H1 (cell line): Measurements from ENCODE around the gene SH3YL1. TPM values are rescaled to one million over a fixed set of nuclear protein-coding genes. Genes with fewer than 3 reads are reported as not detected.
A peak's percentile ranks its signal among the peaks of the same experiment; 100 is the strongest.

Experiments used
- CTCF ChIA-PET: fragments of 300-600 bp; sonication (Branson Sonifier 250); formaldehyde crosslinking; loops from one replicate; lab custom pipeline; 2021; ENCODE audit not compliant: partially characterized antibody; lab: Charles Lee
- POLR2A ChIA-PET: fragments of 300-600 bp; sonication (Branson Sonifier 250); formaldehyde crosslinking; loops from one replicate; lab custom pipeline; 2021; ENCODE audit warnings: inconsistent platforms; ENCODE audit not compliant: partially characterized antibody; lab: Charles Lee
- DNase-seq, 2 experiments: peaks; one replicate each; pipeline versions ENCODE4 v3.0.0 to v3.0.0-alpha.2; 2010 to 2022; ENCODE audit warnings: low spot score in 2 of 2, low read depth in 1 of 2, mixed read lengths in 1 of 2
- FAIRE-seq: peaks from 2 replicates; lab custom pipeline; 2011; peaks lifted over from hg19 to GRCh38; lab: Jason Lieb, UNC
- H2AFZ ChIP-seq: 2 replicates; pipeline ENCODE4 v1.8.1; 2012; ENCODE audit warnings: low read length, inconsistent platforms
- H2AK5ac ChIP-seq: 2 replicates; pipeline ENCODE4 v1.6.1; 2013; ENCODE audit warnings: low read depth, low read length
- H2BK120ac ChIP-seq: replicated peaks from 2 replicates; pipeline ENCODE3; 2013; ENCODE audit warnings: low read depth, low read length, inconsistent platforms
- H2BK12ac ChIP-seq: 2 replicates; pipeline ENCODE4 v1.6.1; 2013; ENCODE audit warnings: low read depth, low read length
- H2BK15ac ChIP-seq: 2 replicates; pipeline ENCODE4 v1.6.1; 2013; ENCODE audit warnings: low read length
- H2BK20ac ChIP-seq: 2 replicates; pipeline ENCODE4 v1.6.1; 2013; ENCODE audit warnings: low read length
- H2BK5ac ChIP-seq: 2 replicates; pipeline ENCODE4 v1.6.1; 2013; ENCODE audit warnings: low read depth, low read length
- H3K14ac ChIP-seq: 2 replicates; pipeline ENCODE4 v1.6.1; 2013; ENCODE audit warnings: inconsistent platforms; ENCODE audit not compliant: insufficient read length
- H3K18ac ChIP-seq: 2 replicates; pipeline ENCODE4 v1.6.1; 2013; ENCODE audit warnings: low read length; ENCODE audit errors: extremely low read depth
- H3K23ac ChIP-seq: 2 replicates; pipeline ENCODE4 v1.6.1; 2013; ENCODE audit warnings: inconsistent platforms; ENCODE audit not compliant: insufficient read length
- H3K23me2 ChIP-seq: 2 replicates; pipeline ENCODE4 v1.6.1; 2013; ENCODE audit warnings: low read depth, low read length
- H3K27ac ChIP-seq: 2 replicates; pipeline ENCODE4 v1.6.1; 2011; ENCODE audit warnings: low read depth, low read length, inconsistent platforms
- H3K27me3 ChIP-seq, 4 experiments: replicated peaks in 1 of 4; 1 replicate in 1 of 4; 2 replicates in 3 of 4; pipeline versions ENCODE4 v1.6.1 to v1.8.1; 2011 to 2013; ENCODE audit warnings: low read length in 3 of 4, mild to moderate bottlenecking in 3 of 4, inconsistent platforms in 2 of 4, mixed read lengths in 2 of 4, moderate library complexity in 1 of 4; ENCODE audit not compliant: control insufficient read depth in 3 of 4, insufficient read depth in 3 of 4; ENCODE audit errors: extremely low read depth in 1 of 4
- H3K36me3 ChIP-seq, 4 experiments: 2 replicates each; pipeline versions ENCODE4 v1.6.1 to v1.8.1; 2011 to 2013; ENCODE audit warnings: mild to moderate bottlenecking in 4 of 4, low read length in 3 of 4, moderate library complexity in 2 of 4, control low read depth in 1 of 4, inconsistent platforms in 1 of 4; ENCODE audit not compliant: insufficient read depth in 4 of 4, control insufficient read depth in 2 of 4
- H3K4ac ChIP-seq: replicated peaks from 2 replicates; pipeline ENCODE3; 2013; ENCODE audit warnings: low read length, low read depth, mixed read lengths, inconsistent platforms; ENCODE audit not compliant: insufficient read length
- H3K4me1 ChIP-seq, 4 experiments: replicated peaks in 1 of 4; 1 replicate in 1 of 4; 2 replicates in 3 of 4; pipeline versions ENCODE4 v1.6.1 to v1.8.1; 2011 to 2013; ENCODE audit warnings: low read length in 3 of 4, inconsistent platforms in 2 of 4, mixed read lengths in 1 of 4; ENCODE audit not compliant: insufficient read depth in 4 of 4, control insufficient read depth in 3 of 4
- H3K4me2 ChIP-seq, 2 experiments: 2 replicates each; pipeline versions ENCODE4 v1.6.1 to v1.8.1; 2011 to 2013; ENCODE audit warnings: low read depth in 2 of 2, low read length in 2 of 2, control low read depth in 1 of 2, inconsistent platforms in 1 of 2, mild to moderate bottlenecking in 1 of 2; ENCODE audit not compliant: insufficient read depth in 1 of 2
- H3K4me3 ChIP-seq, 4 experiments: fragments of 200-600, 300-600 bp in 1 of 4; sonication (generic), shearing (Covaris generic), sonication (Bioruptor Twin) in 1 of 4; 2 replicates each; pipeline versions ENCODE4 v1.5.1 to v1.8.1; 2011 to 2016; ENCODE audit warnings: low read length in 4 of 4, low read depth in 3 of 4, control low read depth in 2 of 4, inconsistent platforms in 2 of 4, mild to moderate bottlenecking in 2 of 4, mixed read lengths in 1 of 4, moderate library complexity in 1 of 4; ENCODE audit not compliant: insufficient read depth in 2 of 4; ENCODE audit errors: extremely low read depth in 1 of 4
- H3K56ac ChIP-seq: replicated peaks from 2 replicates; pipeline ENCODE3; 2013; ENCODE audit warnings: low read depth, mild to moderate bottlenecking, mixed read lengths, low read length, inconsistent platforms; ENCODE audit not compliant: insufficient read length
- H3K79me1 ChIP-seq: 2 replicates; pipeline ENCODE4 v1.6.1; 2013; ENCODE audit warnings: low read depth, low read length, control low read depth
- H3K79me2 ChIP-seq, 2 experiments: 2 replicates each; pipeline versions ENCODE4 v1.6.1 to v1.8.1; 2012 to 2013; ENCODE audit warnings: low read length in 2 of 2, mild to moderate bottlenecking in 2 of 2, inconsistent platforms in 1 of 2; ENCODE audit not compliant: insufficient read depth in 2 of 2, control insufficient read depth in 1 of 2
- H3K9ac ChIP-seq, 4 experiments: replicated peaks in 1 of 4; 1 replicate in 1 of 4; 2 replicates in 3 of 4; pipeline versions ENCODE4 v1.6.1 to v1.8.1; 2011 to 2013; ENCODE audit warnings: low read depth in 3 of 4, low read length in 3 of 4, control low read depth in 2 of 4, mild to moderate bottlenecking in 2 of 4, moderate library complexity in 2 of 4, inconsistent platforms in 1 of 4; ENCODE audit errors: extremely low read depth in 1 of 4
- H3K9me3 ChIP-seq, 2 experiments: 2 replicates each; pipeline versions ENCODE4 v1.6.1 to v1.8.1; 2012 to 2013; ENCODE audit warnings: mild to moderate bottlenecking in 2 of 2, moderate library complexity in 2 of 2, control low read depth in 1 of 2, inconsistent platforms in 1 of 2, low read depth in 1 of 2, low read length in 1 of 2, mixed read lengths in 1 of 2; ENCODE audit not compliant: insufficient read depth in 2 of 2
- H4K20me1 ChIP-seq, 2 experiments: replicated peaks in 1 of 2; 2 replicates each; pipeline versions ENCODE3 to v1.8.1; 2011 to 2013; ENCODE audit warnings: inconsistent platforms in 2 of 2, low read length in 2 of 2, mild to moderate bottlenecking in 1 of 2; ENCODE audit not compliant: insufficient read depth in 2 of 2, control insufficient read depth in 1 of 2
- H4K5ac ChIP-seq: 2 replicates; pipeline ENCODE4 v1.6.1; 2013; ENCODE audit warnings: low read length, low read depth, mixed read lengths, inconsistent platforms; ENCODE audit not compliant: insufficient read length
- H4K8ac ChIP-seq: 2 replicates; pipeline ENCODE4 v1.8.0; 2013; ENCODE audit warnings: mild to moderate bottlenecking, moderate library complexity, low read length, inconsistent platforms; ENCODE audit not compliant: insufficient read depth; ENCODE audit errors: extremely low read depth
- H4K91ac ChIP-seq: replicated peaks from 2 replicates; pipeline ENCODE3; 2013; ENCODE audit warnings: low read length, mixed read lengths, inconsistent platforms; ENCODE audit not compliant: insufficient read length
- CBX5 ChIP-seq: fragments of 300-800, 300-1000 bp; sonication (generic); IDR thresholded peaks from 2 replicates; pipeline ENCODE4 v1.7.1; 2016; ENCODE audit warnings: antibody characterized with exemption, low read length, low read depth
- CHD1 ChIP-seq: IDR thresholded peaks from 2 replicates; pipeline ENCODE4 v1.6.1; 2012; ENCODE audit warnings: low read depth, low read length, improper control_type of control experiment
- CHD2 ChIP-seq: IDR thresholded peaks from 2 replicates; pipeline ENCODE4 v1.6.1; 2012; ENCODE audit warnings: low read length, improper control_type of control experiment
- CTCF ChIP-seq, 3 experiments: IDR thresholded peaks; 1 replicate in 2 of 3; 2 replicates in 1 of 3; pipeline versions ENCODE4 v1.5.1 to v1.6.1; 2011; ENCODE audit warnings: low read length in 3 of 3, mild to moderate bottlenecking in 3 of 3, inconsistent platforms in 2 of 3, low read depth in 1 of 3, moderate library complexity in 1 of 3; ENCODE audit not compliant: insufficient read depth in 1 of 3; ENCODE audit errors: control extremely low read depth in 1 of 3
- KDM5A ChIP-seq: fragments of 200-600 bp; IDR thresholded peaks from 2 replicates; pipeline ENCODE4 v1.7.1; 2012; ENCODE audit warnings: mild to moderate bottlenecking, low read length, inconsistent platforms, mixed read lengths
- POLR2A ChIP-seq, 2 experiments: IDR thresholded peaks; 1 replicate in 1 of 2; 2 replicates in 1 of 2; pipeline ENCODE4 v1.6.1; 2011; ENCODE audit warnings: low read depth in 2 of 2, low read length in 2 of 2, mild to moderate bottlenecking in 2 of 2; ENCODE audit errors: control extremely low read depth in 1 of 2
- RAD21 ChIP-seq, 2 experiments: IDR thresholded peaks in 1 of 2; conservative IDR thresholded peaks in 1 of 2; 2 replicates each; pipeline ENCODE4 v1.6.1; 2011; ENCODE audit warnings: low read depth in 2 of 2, low read length in 2 of 2, improper control_type of control experiment in 1 of 2, inconsistent platforms in 1 of 2, mild to moderate bottlenecking in 1 of 2, moderate library complexity in 1 of 2
- SRF ChIP-seq: IDR thresholded peaks from 2 replicates; pipeline ENCODE4 v1.6.1; 2011; ENCODE audit warnings: mild to moderate bottlenecking, low read depth, low read length, moderate library complexity
- WGBS, 2 experiments: shearing (Covaris generic) in 1 of 2; methylation state at CpG; one replicate each; pipeline versions ENCODE4 v1.1.6 to v1.1.7; 2013 to 2015; ENCODE audit warnings: low lambda C conversion rate in 2 of 2, mixed read lengths in 2 of 2, inconsistent platforms in 1 of 2, low coverage in 1 of 2, missing lambda C conversion rate in 1 of 2; ENCODE audit not compliant: insufficient replicate concordance in 2 of 2, insufficient coverage in 1 of 2, insufficient read length in 1 of 2; ENCODE audit errors: extremely low coverage in 1 of 2, missing lambda C conversion rate in 1 of 2; 5-methylcytosine and 5-hydroxymethylcytosine counted together
- polyA plus RNA-seq, 7 experiments: library from polyadenylated mRNA; depleted of rRNA in 3 of 7; stranded (reverse) in 5 of 7; unstranded in 2 of 7; fragments of >200 nt in 5 of 7; fragments of 200-250 nt in 2 of 7; gene quantifications; 1 replicate in 5 of 7; 2 replicates in 1 of 7; 4 replicates in 1 of 7; pipeline versions ENCODE4 v1.2.1 to v1.2.3, GENCODE V29; 2011 to 2013; ENCODE audit warnings: missing spikeins in 2 of 7, mixed read lengths in 2 of 7
- total RNA-seq: library from RNA; stranded (reverse); fragmentation: NEBNext Ultra II Directional; extraction: Animal tissue kit (Norgen Biotek cat#: 25700); gene quantifications from 2 replicates; pipeline ENCODE4 v1.2.1, GENCODE V29; 2021
- TF ChIP-seq, protein P1 (sequence below): IDR thresholded peaks from 2 replicates; pipeline ENCODE4 v1.6.1; 2012; ENCODE audit warnings: low read length, inconsistent platforms

SH3YL1 gene
- total and polyA plus RNA-seq, 2 of the 8 experiments (the other 6 are each of a cell fraction or from before 2014, with no cell fraction given) = 13.6 to 37.2 TPM

DNA sequence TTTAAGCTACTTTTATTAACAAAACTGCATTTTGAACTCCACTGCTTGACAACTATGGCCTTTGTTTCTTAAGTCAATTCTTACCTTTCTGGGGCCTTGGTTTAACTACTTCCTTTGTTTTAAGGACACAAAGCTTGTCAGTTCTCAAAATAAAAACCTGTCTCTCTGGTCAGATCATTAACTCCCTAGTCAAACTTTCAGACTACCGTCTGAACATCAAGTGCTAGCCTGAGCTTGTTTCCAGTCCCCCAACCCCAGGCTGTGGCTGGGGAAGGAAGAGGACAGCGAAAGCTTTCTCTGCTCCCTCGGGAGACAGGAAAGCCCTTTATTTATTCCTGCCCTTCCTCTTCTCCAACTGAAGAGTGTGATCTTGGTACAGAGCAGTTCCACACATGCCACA, 1.7 kb downstream of the SH3YL1 start:
- no peak overlapping the region for H3K56ac ChIP-seq
- H2BK15ac ChIP-seq = no peak overlapping the region
- H2BK20ac ChIP-seq = no peak overlapping the region
- peaks cover 11 to 12% of the 10 kb centered on the region in 2 experiments for H3K9me3 ChIP-seq
- H3K4me1 ChIP-seq = peaks cover 0 to 7% (median 4%) of the 10 kb centered on the region in 4 experiments; a peak in 4 of 7 replicates
- peaks cover 0 to 9% (median 5%) of the 10 kb centered on the region in 4 experiments; a peak in 5 of 7 replicates for H3K27me3 ChIP-seq
- DNase-seq = no peak
- no peak overlapping the region for H4K8ac ChIP-seq
- H3K9ac ChIP-seq = no peak overlapping the region
- no peak overlapping the region for H2AK5ac ChIP-seq
- H3K4ac ChIP-seq = no peak overlapping the region
- H2BK120ac ChIP-seq = no peak overlapping the region
- no peak overlapping the region for H3K27ac ChIP-seq
- ChIA-PET POLR2A (interaction anchor here (0.7 to 1.9 kb wide), 5 partner anchors 11 to 403 kb away, joined by 3 to 5 read pairs (median 3); no protein-coding TSS in a partner anchor), CTCF (interaction anchor here (0.7 to 1.7 kb wide), 3 partner anchors 15 to 374 kb away, joined by 3 to 9 read pairs (median 3); no protein-coding TSS in a partner anchor)
- H3K4me3 ChIP-seq = 0 out of 8 replicates have a peak overlapping the region, but pooled peaks of 1 of the 4 experiments have one; percentile 71
- H3K4me2 ChIP-seq = no peak overlapping the region
- 70% methylated on average over 3 of the region's 3 CpGs; no CpG with 5 or more reads in 1 of the 2 experiments for whole genome bisulfite sequencing, 2 experiments
- H3K79me2 ChIP-seq = peaks cover 22 to 49% of the 10 kb centered on the region in 2 experiments
- H2BK5ac ChIP-seq = no peak overlapping the region
- no peak overlapping the region for H4K91ac ChIP-seq
- no peak overlapping the region for H2AFZ ChIP-seq
- H3K14ac ChIP-seq = no peak overlapping the region
- H3K79me1 ChIP-seq = peaks cover 3% of the 10 kb centered on the region; the same call in 1 of the 2 replicates
- no peak overlapping the region for H3K18ac ChIP-seq
- peaks cover 0 to 18% (median 0%) of the 10 kb centered on the region in 4 experiments; a peak in 3 of 8 replicates for H3K36me3 ChIP-seq
- peaks cover 0 to 18% of the 10 kb centered on the region in 2 experiments for H4K20me1 ChIP-seq
- peaks cover 9% of the 10 kb centered on the region; the same call in 1 of the 2 replicates for H3K23me2 ChIP-seq
- no peak overlapping the region for H2BK12ac ChIP-seq
- no peak for FAIRE-seq
- H3K23ac ChIP-seq = no peak overlapping the region
- no peak overlapping the region for H4K5ac ChIP-seq
- TF ChIP-seq CTCF (IDR thresholded peaks at IDR 0.05; ENCODE audit: control extremely low read depth in 1 of 3, insufficient read depth in 1 of 3, low read depth in 1 of 3, low read length in 3 of 3) = no peak
- TF ChIP-seq POLR2A (IDR thresholded peaks at IDR 0.05; ENCODE audit: control extremely low read depth in 1 of 2, low read depth in 2 of 2, low read length in 2 of 2) = no peak
- TF ChIP-seq CBX5 = no peak
- no peak for TF ChIP-seq KDM5A
- TF ChIP-seq CHD2 = no peak
- TF ChIP-seq RAD21 (IDR thresholded peaks at IDR 0.05 in 1 of 2, conservative IDR thresholded peaks at IDR 0.05 in 1 of 2; ENCODE audit: low read depth in 2 of 2, low read length in 2 of 2) = no peak
- no peak for TF ChIP-seq CHD1
- no peak for TF ChIP-seq SRF
- TF ChIP-seq, protein P1, sequence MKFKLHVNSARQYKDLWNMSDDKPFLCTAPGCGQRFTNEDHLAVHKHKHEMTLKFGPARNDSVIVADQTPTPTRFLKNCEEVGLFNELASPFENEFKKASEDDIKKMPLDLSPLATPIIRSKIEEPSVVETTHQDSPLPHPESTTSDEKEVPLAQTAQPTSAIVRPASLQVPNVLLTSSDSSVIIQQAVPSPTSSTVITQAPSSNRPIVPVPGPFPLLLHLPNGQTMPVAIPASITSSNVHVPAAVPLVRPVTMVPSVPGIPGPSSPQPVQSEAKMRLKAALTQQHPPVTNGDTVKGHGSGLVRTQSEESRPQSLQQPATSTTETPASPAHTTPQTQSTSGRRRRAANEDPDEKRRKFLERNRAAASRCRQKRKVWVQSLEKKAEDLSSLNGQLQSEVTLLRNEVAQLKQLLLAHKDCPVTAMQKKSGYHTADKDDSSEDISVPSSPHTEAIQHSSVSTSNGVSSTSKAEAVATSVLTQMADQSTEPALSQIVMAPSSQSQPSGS = no peak
